ENCODE data around the gene CLIC4. TPM values are rescaled to one million over a fixed set of nuclear protein-coding genes. Genes with fewer than 3 reads are reported as not detected.
"Not testable (repeated sequence)": the region's sequence is repeated elsewhere in the genome, so short reads cannot be mapped to it uniquely, and the experiment has no call there.

CLIC4 gene
- total RNA-seq, 1 donor: 544 TPM

DNA sequence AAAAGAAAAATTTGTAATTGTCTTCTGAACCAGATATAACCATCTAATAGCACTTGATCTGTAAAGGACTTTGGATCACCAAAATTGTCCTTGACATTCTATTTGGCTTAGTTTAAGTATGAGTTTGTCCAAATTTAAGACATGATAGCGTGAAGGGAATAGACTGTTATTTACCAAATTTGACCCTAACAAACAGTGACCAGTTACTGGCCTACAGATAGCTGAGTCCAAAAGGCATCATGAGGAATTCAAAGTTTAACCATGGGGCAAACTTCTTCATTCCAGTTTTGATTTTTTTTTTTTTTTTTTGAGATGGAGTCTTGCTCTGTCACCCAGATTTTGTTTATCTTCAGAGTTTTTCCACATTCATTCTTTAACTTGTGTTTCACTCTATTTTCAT lies 38.5 kb downstream of the CLIC4 start:
- no peak overlapping the region for H3K4me3 ChIP-seq (ENCODE audit: low read depth, low read length)
- TF ChIP-seq, protein P1, sequence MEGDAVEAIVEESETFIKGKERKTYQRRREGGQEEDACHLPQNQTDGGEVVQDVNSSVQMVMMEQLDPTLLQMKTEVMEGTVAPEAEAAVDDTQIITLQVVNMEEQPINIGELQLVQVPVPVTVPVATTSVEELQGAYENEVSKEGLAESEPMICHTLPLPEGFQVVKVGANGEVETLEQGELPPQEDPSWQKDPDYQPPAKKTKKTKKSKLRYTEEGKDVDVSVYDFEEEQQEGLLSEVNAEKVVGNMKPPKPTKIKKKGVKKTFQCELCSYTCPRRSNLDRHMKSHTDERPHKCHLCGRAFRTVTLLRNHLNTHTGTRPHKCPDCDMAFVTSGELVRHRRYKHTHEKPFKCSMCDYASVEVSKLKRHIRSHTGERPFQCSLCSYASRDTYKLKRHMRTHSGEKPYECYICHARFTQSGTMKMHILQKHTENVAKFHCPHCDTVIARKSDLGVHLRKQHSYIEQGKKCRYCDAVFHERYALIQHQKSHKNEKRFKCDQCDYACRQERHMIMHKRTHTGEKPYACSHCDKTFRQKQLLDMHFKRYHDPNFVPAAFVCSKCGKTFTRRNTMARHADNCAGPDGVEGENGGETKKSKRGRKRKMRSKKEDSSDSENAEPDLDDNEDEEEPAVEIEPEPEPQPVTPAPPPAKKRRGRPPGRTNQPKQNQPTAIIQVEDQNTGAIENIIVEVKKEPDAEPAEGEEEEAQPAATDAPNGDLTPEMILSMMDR (IDR thresholded peaks at IDR 0.05; ENCODE audit: insufficient read depth, low read depth, low read length): no peak
- no peak for DNase-seq (ENCODE audit: low read depth)

DNA sequence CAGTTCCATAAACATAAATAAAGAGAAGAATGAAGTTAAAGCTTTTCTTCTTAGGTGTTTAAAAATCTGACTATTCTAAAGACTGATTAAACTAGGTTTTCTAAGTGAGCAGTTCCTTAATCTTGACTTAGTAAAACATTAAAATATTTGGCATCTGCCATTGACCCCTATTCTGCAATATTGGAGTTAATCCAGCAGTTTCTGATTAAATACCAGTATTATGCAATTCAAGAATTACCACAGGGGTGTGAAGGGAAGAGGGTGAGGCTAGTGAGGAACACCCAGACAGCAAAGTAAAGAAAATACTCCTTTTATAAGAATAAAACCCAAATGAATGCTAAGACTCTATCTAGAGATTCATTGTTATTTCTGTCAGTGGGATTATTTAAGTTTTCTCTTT lies 40.9 kb downstream of the CLIC4 start:
- TF ChIP-seq, protein P1 (IDR thresholded peaks at IDR 0.05; ENCODE audit: insufficient read depth, low read depth, low read length): no peak
- no peak overlapping the region for H3K4me3 ChIP-seq (ENCODE audit: low read depth, low read length)
- peak; percentile 72 for DNase-seq (ENCODE audit: low read depth)

DNA sequence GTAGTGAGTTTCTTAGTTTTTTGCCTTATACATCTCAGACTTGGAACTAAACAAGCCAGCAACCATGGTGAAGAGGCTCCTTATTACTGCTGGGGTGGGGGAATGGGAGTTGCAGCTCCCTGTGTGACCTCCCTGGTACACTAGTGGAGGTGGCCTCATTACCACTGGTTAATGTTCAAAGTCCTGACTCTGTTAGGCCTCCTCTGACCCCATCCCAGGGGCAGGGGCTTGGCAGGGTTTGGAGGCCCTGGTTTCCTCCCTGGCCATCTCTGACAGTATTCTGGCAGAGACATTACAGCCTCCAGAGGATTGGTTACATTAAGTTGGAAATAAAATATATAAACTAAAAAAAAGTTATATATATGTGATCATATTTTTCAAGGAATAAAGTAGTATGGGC lies 45.2 kb downstream of the CLIC4 start:
- no peak overlapping the region for H3K4me3 ChIP-seq (ENCODE audit: low read depth, low read length)
- TF ChIP-seq, protein P1 (IDR thresholded peaks at IDR 0.05; ENCODE audit: insufficient read depth, low read depth, low read length): no peak
- no peak for DNase-seq (ENCODE audit: low read depth)

DNA sequence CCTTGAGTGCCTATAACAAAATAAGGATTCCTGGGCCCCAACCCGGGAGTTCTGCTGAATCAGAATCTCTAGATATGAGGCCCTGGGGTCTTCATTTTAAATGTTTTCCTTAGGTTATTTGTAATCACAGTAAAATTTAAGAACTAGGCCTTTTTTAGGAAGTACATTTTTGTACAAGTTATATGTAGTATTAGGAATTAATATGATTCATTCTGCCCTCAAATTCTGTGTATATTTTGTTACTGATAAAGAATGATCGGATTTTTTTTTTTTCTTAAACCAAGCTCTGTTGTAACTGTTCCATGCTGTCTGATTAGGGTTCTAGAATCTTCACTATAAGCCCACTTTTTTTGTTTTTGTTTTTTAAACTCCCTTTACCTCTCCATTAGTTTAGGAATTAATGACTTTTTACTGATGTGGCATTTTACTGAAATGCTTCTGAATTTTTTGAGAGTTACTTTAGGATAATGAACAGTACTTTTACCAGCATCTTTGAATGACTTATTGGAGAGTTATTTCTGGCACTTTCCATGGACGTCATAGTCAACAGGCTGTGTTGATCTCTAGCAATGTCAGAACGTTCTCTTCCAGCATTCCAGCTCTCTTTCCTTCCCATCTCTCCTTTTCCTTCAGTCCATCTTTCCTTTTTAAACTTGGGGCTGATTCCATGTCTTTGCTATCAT lies 48.3 kb downstream of the CLIC4 start:
- H3K4me3 ChIP-seq (ENCODE audit: low read depth, low read length): no peak overlapping the region
- TF ChIP-seq, protein P1 (IDR thresholded peaks at IDR 0.05; ENCODE audit: insufficient read depth, low read depth, low read length): no peak

DNA sequence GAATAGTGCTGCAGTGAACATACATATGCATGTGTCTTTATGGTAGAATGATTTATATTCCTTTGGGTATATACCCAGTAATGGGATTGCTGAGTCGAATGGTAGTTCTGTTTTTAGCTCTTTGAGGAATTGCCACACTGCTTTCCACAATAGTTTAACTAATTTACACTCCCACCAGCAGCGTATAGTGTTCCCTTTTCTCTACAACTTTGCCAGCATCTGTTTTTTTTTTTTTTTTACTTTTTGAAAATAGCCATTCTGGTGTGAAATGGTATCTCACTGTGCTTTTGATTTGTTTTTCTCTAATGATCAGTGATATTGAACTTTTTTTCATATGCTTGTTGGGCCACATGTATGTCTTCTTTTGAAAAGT lies 48.9 kb downstream of the CLIC4 start:
- H3K4me3 ChIP-seq (ENCODE audit: low read depth, low read length); DNase-seq (ENCODE audit: low read depth): not testable (repeated sequence)

More for the DNA sequence above, 48.3 kb downstream of the CLIC4 start:
- DNase-seq (ENCODE audit: low read depth): peak; percentile 85

DNA sequence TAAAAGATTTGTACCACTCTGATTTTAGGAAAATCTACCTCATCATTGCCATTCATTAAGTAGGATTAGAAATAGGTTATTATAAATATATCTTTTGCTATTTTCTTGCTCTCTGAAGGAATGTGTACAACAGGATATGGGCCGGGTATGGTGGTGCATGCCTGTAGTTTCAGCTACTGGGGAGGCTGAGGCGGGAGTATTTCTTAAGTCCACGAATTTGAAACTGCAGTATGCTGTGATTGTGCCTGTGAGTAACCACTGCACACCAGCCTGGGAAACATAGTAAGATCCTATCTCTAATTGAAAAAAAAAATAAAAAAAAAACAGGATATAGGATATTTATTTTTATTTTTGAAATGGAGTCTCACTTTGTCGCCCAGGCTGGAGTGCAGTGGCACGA lies 50.0 kb downstream of the CLIC4 start:
- TF ChIP-seq, protein P1 (IDR thresholded peaks at IDR 0.05; ENCODE audit: insufficient read depth, low read depth, low read length): no peak
- no peak for DNase-seq (ENCODE audit: low read depth)
- H3K4me3 ChIP-seq (ENCODE audit: low read depth, low read length): no peak overlapping the region

DNA sequence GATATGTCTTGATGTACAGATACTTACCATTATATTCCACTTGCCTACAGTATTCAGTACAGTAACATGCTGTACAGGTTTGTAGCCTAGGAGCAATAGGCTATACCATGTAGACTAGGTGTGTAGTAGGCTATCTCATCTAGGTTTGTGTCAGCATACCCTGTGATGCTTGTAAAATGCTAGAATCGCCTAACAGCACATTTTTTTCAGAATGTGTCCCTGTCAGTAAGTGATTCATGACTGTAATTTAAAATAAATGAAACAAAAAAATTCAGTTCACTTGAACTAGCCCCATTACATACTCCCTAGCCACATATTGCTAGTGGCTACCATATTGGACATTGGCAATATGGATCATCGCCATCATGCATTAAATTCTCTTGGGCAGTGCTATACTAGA lies 51.3 kb downstream of the CLIC4 start:
- TF ChIP-seq, protein P1 (IDR thresholded peaks at IDR 0.05; ENCODE audit: insufficient read depth, low read depth, low read length): no peak

DNA sequence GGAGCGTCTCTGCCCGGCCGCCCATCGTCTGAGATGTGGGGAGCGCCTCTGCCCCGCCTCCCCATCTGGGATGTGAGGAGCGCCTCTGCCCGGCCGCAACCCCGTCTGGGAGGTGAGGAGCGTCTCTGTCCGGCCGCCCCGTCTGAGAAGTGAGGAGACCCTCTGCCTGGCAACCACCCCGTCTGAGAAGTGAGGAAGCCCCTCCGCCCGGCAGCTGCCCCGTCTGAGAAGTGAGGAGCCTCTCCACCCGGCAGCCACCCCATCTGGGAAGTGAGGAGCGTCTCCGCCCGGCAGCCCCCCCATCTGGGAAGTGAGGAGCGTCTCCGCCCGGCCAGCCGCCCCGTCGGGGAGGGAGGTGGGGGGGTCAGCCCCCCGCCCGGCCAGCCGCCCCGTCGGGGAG lies 54.0 kb downstream of the CLIC4 start:
- not testable (repeated sequence) for DNase-seq (ENCODE audit: low read depth); H3K4me3 ChIP-seq (ENCODE audit: low read depth, low read length)

More for the DNA sequence above, 51.3 kb downstream of the CLIC4 start:
- DNase-seq (ENCODE audit: low read depth): no peak
- H3K4me3 ChIP-seq (ENCODE audit: low read depth, low read length): no peak overlapping the region
